Upper lobe of left lung (tissue), 4 donors: Measurements from ENCODE around the gene IL21.

ENCODE experiments used
- CTCF ChIP-seq, 6 experiments: fragments of 450-650 bp in 4 of 6; fragments of 200-600 bp in 2 of 6; sonication (generic) in 2 of 6; IDR thresholded peaks; one replicate each; pipeline ENCODE4 v1.5.1; 2016 to 2019; ENCODE audit warnings: antibody characterized with exemption in 6 of 6
- POLR2A ChIP-seq, 4 donors: fragments of 450-650 bp; IDR thresholded peaks; one replicate each; pipeline ENCODE4 v1.5.1; 2016 to 2017; ENCODE audit warnings: antibody characterized with exemption in 4 of 4, mild to moderate bottlenecking in 2 of 4
- POLR2AphosphoS5 ChIP-seq, 2 donors: sonication (generic); formaldehyde crosslinking; IDR thresholded peaks; one replicate each; pipeline ENCODE4 v1.5.1; 2017; ENCODE audit warnings: antibody characterized with exemption in 2 of 2

GRCh38 chr4:122635205-122635604 is 14.3 kb upstream of the IL21 start:
- TF ChIP-seq POLR2A (IDR thresholded peaks at IDR 0.05) (no peak), CTCF (IDR thresholded peaks at IDR 0.05) (no peak), POLR2AphosphoS5 (IDR thresholded peaks at IDR 0.05) (no peak)
